HG02973 (cell line): ENCODE results near the gene SEZ6L2.
"Not testable (repeated sequence)": the region's sequence is repeated elsewhere in the genome, so short reads cannot be mapped to it uniquely, and the experiment has no call there.

Experiments used
- ATAC-seq: cut with Tn5 transposase; IDR thresholded peaks from one replicate; pipeline ENCODE4 v1.9.1; 2021; ENCODE audit warnings: moderate library complexity; ENCODE audit not compliant: unreplicated experiment

The SEZ6L2 gene

GRCh38 chr16:29858149-29858849 lies 41.1 kb downstream of the SEZ6L2 start:
- ATAC-seq, result no peak

GRCh38 chr16:29857133-29857760 lies 42.1 kb downstream of the SEZ6L2 start:
- ATAC-seq, result no peak

DNA sequence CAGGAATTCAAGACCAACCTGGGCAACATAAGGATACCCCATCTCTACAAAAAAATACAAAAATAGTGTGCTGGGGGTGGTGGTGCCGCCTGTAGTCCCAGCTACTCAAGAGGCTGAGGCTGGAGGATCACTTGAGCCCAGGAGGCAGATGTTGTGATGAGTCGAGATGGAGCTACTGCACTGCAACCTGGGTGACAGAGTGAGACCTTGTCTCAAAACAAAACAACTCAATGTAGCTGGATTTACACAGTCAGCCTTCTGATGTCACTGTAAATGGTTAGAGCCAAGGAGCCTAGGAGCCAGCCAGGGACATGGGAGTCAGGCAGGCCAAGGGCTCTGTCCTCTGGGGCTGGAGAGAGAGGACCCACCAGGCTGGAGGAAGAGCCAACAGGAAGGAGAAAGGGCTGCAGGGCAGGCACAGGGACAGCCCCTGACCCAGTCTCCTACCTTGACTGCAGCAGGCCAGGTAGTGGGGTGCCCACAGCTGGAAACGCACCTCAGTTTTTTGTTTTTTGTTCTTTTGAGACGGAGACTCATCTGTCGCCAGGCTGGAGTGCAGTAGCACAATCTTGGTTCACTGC lies 44.7 kb downstream of the SEZ6L2 start:
- no peak for ATAC-seq

GRCh38 chr16:29852654-29853053 lies 46.7 kb downstream of the SEZ6L2 start:
- no peak for ATAC-seq

GRCh38 chr16:29850998-29851397 lies 48.4 kb downstream of the SEZ6L2 start:
- ATAC-seq, result no peak

DNA sequence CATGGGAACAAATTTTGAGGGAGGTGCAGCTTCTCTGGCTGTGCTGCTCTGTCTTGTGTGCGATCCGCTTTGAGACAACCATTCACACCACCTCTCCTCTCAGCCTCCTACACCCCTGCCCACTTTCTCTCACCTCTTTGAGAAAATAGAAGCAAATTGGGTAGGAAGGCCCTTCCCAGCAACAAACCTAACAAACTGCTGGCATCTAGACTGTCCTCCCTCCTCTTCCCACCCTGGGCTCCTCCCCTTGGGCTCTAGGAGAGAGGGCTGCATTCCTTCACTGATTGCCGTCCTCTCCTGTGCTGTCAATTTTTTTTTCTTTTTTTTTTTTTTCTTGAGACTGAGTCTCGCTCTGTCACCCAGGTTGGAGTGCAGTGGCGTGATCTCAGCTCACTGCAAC lies 49.8 kb downstream of the SEZ6L2 start:
- ATAC-seq, result no peak

- ATAC-seq, result no peak
Measured at GRCh38 chr16:29848420-29849297, 50.7 kb downstream of the SEZ6L2 start.

DNA sequence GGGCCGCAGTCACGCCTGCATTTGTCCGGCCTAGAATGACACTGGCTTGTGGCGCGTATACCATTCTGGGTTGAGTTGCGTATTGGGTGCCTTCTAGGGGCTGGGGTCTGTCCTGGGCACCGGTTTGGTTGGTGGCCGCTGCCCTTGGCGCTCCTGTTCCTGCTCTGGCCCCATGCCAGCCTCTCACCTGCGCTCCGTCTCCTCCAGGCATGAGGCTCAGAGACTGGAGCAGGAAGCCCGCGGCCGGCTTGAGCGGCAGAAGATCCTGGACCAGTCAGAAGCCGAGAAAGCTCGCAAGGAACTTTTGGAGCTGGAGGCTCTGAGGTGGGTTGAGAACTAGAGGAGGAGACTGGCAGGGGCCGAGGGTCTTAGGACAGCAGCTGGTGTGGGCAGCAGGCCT lies 53.7 kb downstream of the SEZ6L2 start:
- no peak for ATAC-seq

- ATAC-seq, result no peak
Measured at GRCh38 chr16:29844575-29845331, 54.6 kb downstream of the SEZ6L2 start.

- ATAC-seq, result no peak
Measured at GRCh38 chr16:29843931-29844330, 55.4 kb downstream of the SEZ6L2 start.

- no peak for ATAC-seq
Measured at GRCh38 chr16:29842732-29843346, 56.5 kb downstream of the SEZ6L2 start.

- no peak for ATAC-seq
Measured at GRCh38 chr16:29841631-29842030, 57.7 kb downstream of the SEZ6L2 start.

- no peak for ATAC-seq
Measured at GRCh38 chr16:29840240-29840639, 59.1 kb downstream of the SEZ6L2 start.

DNA sequence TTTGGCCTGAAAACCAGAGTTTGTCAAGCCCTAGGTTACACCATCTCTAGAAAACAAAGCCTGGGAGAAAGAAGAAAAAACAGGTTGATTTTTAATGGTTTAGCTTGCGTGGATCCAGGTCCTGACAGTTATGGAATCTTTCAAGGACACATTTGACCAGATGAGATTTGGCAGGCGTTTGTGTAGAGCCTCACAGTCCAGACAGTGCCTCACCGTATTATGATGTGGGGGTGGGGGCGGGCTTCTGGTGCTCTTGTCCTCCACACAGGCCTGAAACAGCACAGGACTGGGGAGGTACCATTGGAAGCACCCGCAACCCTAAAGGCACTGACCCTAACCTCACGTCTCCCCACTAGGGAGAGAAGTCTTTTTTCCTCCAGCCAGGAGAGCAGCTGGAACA lies 59.5 kb downstream of the SEZ6L2 start:
- no peak for ATAC-seq

DNA sequence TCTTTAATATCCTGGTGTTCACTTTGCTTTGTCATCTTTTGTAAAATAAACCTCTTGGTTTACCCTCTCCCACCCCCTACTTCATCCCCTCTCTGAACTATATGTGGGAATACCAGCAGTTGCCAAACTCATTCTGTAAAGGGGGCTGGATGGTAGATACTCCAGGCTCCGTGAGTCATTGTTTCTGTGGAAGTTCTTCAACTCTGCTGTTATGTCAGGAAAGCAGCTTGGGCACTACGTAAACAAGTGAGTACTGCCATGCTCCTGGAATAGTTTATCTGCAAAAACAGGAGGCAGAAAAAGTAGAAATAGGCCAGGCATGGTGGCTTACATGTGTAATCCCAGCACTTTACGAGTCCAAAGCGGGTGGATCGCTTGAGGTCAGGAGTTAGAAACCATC lies 61.5 kb downstream of the SEZ6L2 start:
- no peak for ATAC-seq

DNA sequence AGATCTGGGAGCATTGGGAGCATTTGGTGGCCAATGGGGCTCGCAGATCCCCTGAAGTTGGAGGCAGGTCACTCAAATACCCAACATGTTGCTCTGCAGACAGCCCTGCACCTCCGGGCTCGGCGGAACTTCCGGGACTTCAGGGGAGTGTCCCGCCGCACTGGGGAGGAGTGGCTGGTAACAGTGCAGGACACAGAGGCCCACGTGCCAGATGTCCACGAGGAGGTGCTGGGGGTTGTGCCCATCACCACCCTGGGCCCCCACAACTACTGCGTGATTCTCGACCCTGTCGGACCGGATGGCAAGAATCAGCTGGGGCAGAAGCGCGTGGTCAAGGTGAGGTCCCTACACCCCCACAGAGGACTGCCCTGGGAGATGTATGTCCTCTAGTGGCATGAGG lies 62.7 kb downstream of the SEZ6L2 start:
- no peak for ATAC-seq

- no peak for ATAC-seq
Measured at GRCh38 chr16:29835926-29836325, 63.4 kb downstream of the SEZ6L2 start.

GRCh38 chr16:29834079-29834478 lies 65.3 kb downstream of the SEZ6L2 start:
- ATAC-seq, result no peak

DNA sequence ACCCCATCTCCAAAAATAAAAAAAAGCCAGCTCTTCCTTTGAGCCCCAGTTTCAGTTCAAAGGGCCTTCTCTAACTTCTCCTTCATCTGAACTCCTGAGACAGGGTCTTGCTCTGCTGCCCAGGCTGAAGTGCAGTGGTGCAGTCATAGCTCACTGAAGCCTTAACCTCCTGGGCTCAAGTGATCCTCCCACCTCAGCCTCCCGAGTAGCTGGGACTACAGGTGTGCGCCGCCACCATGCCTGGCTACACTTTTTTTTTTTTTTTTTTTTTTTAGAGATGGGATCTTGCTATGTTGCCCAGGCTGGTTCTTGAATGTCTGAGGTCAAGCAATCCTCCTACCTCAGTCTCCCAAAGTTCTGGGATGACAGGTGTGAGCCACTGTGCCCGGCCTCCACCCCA lies 66.1 kb downstream of the SEZ6L2 start:
- not testable (repeated sequence) for ATAC-seq

- no peak for ATAC-seq
Measured at GRCh38 chr16:29831490-29831889, 67.9 kb downstream of the SEZ6L2 start.
